Osteocyte (in vitro differentiated cells): ENCODE measurements around the gene DDOST. TPM values are rescaled to one million over a fixed set of nuclear protein-coding genes. Genes with fewer than 3 reads are reported as not detected.
"Not testable (repeated sequence)": the region's sequence is repeated elsewhere in the genome, so short reads cannot be mapped to it uniquely, and the experiment has no call there.

Experiments
- DNase-seq: peaks from one replicate; pipeline ENCODE4 v3.0.0; 2021; ENCODE audit warnings: mixed read lengths; ENCODE audit not compliant: unreplicated experiment; ENCODE audit errors: extremely low spot score
- H3K27ac Mint-ChIP-seq: one replicate; pipeline ENCODE4 v1.8.0; 2021; ENCODE audit warnings: mild to moderate bottlenecking, mixed read lengths; ENCODE audit not compliant: unreplicated experiment
- H3K27me3 Mint-ChIP-seq: one replicate; pipeline ENCODE4 v1.8.0; 2021; ENCODE audit warnings: mixed read lengths; ENCODE audit not compliant: unreplicated experiment
- H3K36me3 Mint-ChIP-seq: one replicate; pipeline ENCODE4 v1.8.0; 2021; ENCODE audit warnings: mixed read lengths; ENCODE audit not compliant: unreplicated experiment
- H3K4me1 Mint-ChIP-seq: one replicate; pipeline ENCODE4 v1.8.0; 2021; ENCODE audit warnings: mixed read lengths; ENCODE audit not compliant: unreplicated experiment
- H3K4me3 Mint-ChIP-seq: one replicate; pipeline ENCODE4 v1.8.0; 2021; ENCODE audit warnings: mild to moderate bottlenecking, moderate library complexity, mixed read lengths; ENCODE audit not compliant: unreplicated experiment
- H3K9me3 Mint-ChIP-seq: one replicate; pipeline ENCODE4 v1.8.0; 2021; ENCODE audit warnings: mixed read lengths; ENCODE audit not compliant: unreplicated experiment
- CTCF ChIP-seq: fragments of 200-600 bp; sonication (generic); IDR thresholded peaks from 2 replicates; pipeline ENCODE4 v1.5.0; 2021; ENCODE audit warnings: antibody characterized with exemption, mild to moderate bottlenecking, moderate library complexity
- total RNA-seq: library from RNA; stranded (reverse); gene quantifications from 2 replicates; pipeline ENCODE4 v1.2.1, GENCODE V29; 2021

The DDOST gene
- total RNA-seq, 1 donor from 2014 or later = 267 TPM

GRCh38 chr1:20611652-20612051 lies 49.5 kb downstream of the DDOST start:
- H3K4me3 Mint-ChIP-seq = no peak overlapping the region
- H3K4me1 Mint-ChIP-seq = peaks cover 31% of the 10 kb centered on the region
- no peak overlapping the region for H3K27ac Mint-ChIP-seq
- H3K9me3 Mint-ChIP-seq = no peaks in the 10 kb centered on the region
- TF ChIP-seq CTCF = no peak
- no peak for DNase-seq
- no peaks in the 10 kb centered on the region for H3K27me3 Mint-ChIP-seq
- H3K36me3 Mint-ChIP-seq = no peaks in the 10 kb centered on the region

GRCh38 chr1:20610970-20611369 lies 50.2 kb downstream of the DDOST start:
- TF ChIP-seq CTCF = no peak
- Mint-ChIP-seq H3K27ac (no peak overlapping the region), H3K4me3 (no peak overlapping the region), H3K4me1 (peaks cover 24% of the 10 kb centered on the region), H3K36me3 (no peaks in the 10 kb centered on the region), H3K27me3 (no peaks in the 10 kb centered on the region), H3K9me3 (no peaks in the 10 kb centered on the region)
- DNase-seq = no peak

GRCh38 chr1:20609541-20609940 lies 51.6 kb downstream of the DDOST start:
- no peaks in the 10 kb centered on the region for H3K27me3 Mint-ChIP-seq
- no peak overlapping the region for H3K27ac Mint-ChIP-seq
- peaks cover 21% of the 10 kb centered on the region for H3K4me1 Mint-ChIP-seq

GRCh38 chr1:20606801-20607570 lies 54.2 kb downstream of the DDOST start:
- DNase-seq, H3K27ac Mint-ChIP-seq, H3K9me3 Mint-ChIP-seq, H3K36me3 Mint-ChIP-seq, H3K4me3 Mint-ChIP-seq, H3K4me1 Mint-ChIP-seq, H3K27me3 Mint-ChIP-seq: not testable (repeated sequence)

More at GRCh38 chr1:20609541-20609940, 51.6 kb downstream of the DDOST start:
- no peak for DNase-seq
- no peaks in the 10 kb centered on the region for H3K36me3 Mint-ChIP-seq
- TF ChIP-seq CTCF = no peak
- no peak overlapping the region for H3K4me3 Mint-ChIP-seq
- H3K9me3 Mint-ChIP-seq = no peaks in the 10 kb centered on the region

- TF ChIP-seq CTCF = no peak
- Mint-ChIP-seq H3K27ac (no peak overlapping the region), H3K36me3 (no peaks in the 10 kb centered on the region), H3K4me3 (no peak overlapping the region), H3K4me1 (peaks cover 22% of the 10 kb centered on the region), H3K9me3 (peaks cover 10% of the 10 kb centered on the region), H3K27me3 (no peaks in the 10 kb centered on the region)
- no peak for DNase-seq
Measured at GRCh38 chr1:20604678-20605077, 56.5 kb downstream of the DDOST start.
